CD8-positive, alpha-beta memory T cell (primary cell): Measurements from ENCODE around the gene TSPAN3. TPM values are rescaled to one million over a fixed set of nuclear protein-coding genes. Genes with fewer than 3 reads are reported as not detected.

Experiments used
- CTCF ChIA-PET: fragments of 350-600 bp; sonication (Branson Sonifier 250); formaldehyde crosslinking; loops from one replicate; lab custom pipeline; 2021; ENCODE audit warnings: antibody characterized with exemption; lab: Charles Lee
- POLR2A ChIA-PET: fragments of 350-600 bp; sonication (Branson Sonifier 250); formaldehyde crosslinking; loops from one replicate; lab custom pipeline; 2021; ENCODE audit warnings: antibody characterized with exemption; lab: Charles Lee
- DNase-seq, 5 donors: peaks; one replicate each; pipeline versions ENCODE4 v3.0.0 to v3.0.0-alpha.2; 2020 to 2022; ENCODE audit warnings: mixed read lengths in 1 of 5
- H3K27ac ChIP-seq: one replicate; pipeline ENCODE4 v1.7.0; 2013; ENCODE audit warnings: low read depth, mild to moderate bottlenecking, low read length, moderate library complexity
- H3K27me3 ChIP-seq: 2 replicates; pipeline ENCODE4 v1.7.0; 2013; ENCODE audit warnings: low read length, mild to moderate bottlenecking; ENCODE audit not compliant: insufficient read depth, poor library complexity, severe bottlenecking
- H3K36me3 ChIP-seq: 2 replicates; pipeline ENCODE4 v1.7.0; 2013; ENCODE audit warnings: mild to moderate bottlenecking, low read length, moderate library complexity; ENCODE audit not compliant: insufficient read depth
- H3K4me1 ChIP-seq: 2 replicates; pipeline ENCODE4 v1.7.0; 2013; ENCODE audit warnings: mild to moderate bottlenecking, low read length, moderate library complexity; ENCODE audit not compliant: insufficient read depth
- H3K4me3 ChIP-seq: 2 replicates; pipeline ENCODE4 v1.7.0; 2013; ENCODE audit warnings: mild to moderate bottlenecking, low read length
- H3K9me3 ChIP-seq: 2 replicates; pipeline ENCODE4 v1.7.0; 2013; ENCODE audit warnings: mild to moderate bottlenecking, low read length
- H3K27ac Mint-ChIP-seq, 8 donors: one replicate each; pipeline ENCODE4 v1.8.0; 2020 to 2021; ENCODE audit warnings: mixed read lengths in 8 of 8, mild to moderate bottlenecking in 6 of 8, inconsistent platforms in 3 of 8, moderate library complexity in 3 of 8
- H3K27me3 Mint-ChIP-seq, 2 donors: one replicate each; pipeline ENCODE4 v1.8.0; 2020 to 2021; ENCODE audit warnings: mixed read lengths in 2 of 2, mild to moderate bottlenecking in 1 of 2, moderate library complexity in 1 of 2
- H3K36me3 Mint-ChIP-seq, 3 donors: one replicate each; pipeline ENCODE4 v1.8.0; 2020 to 2021; ENCODE audit warnings: mixed read lengths in 3 of 3, inconsistent platforms in 1 of 3, mild to moderate bottlenecking in 1 of 3
- H3K4me1 Mint-ChIP-seq, 3 donors: one replicate each; pipeline ENCODE4 v1.8.0; 2020 to 2021; ENCODE audit warnings: mixed read lengths in 3 of 3, inconsistent platforms in 1 of 3, mild to moderate bottlenecking in 1 of 3
- H3K4me3 Mint-ChIP-seq, 7 donors: one replicate each; pipeline ENCODE4 v1.8.0; 2020 to 2021; ENCODE audit warnings: mixed read lengths in 7 of 7, mild to moderate bottlenecking in 6 of 7, moderate library complexity in 4 of 7, inconsistent platforms in 2 of 7
- H3K9me3 Mint-ChIP-seq, 5 donors: one replicate each; pipeline ENCODE4 v1.8.0; 2020 to 2022; ENCODE audit warnings: mixed read lengths in 5 of 5, mild to moderate bottlenecking in 3 of 5, moderate library complexity in 2 of 5, inconsistent platforms in 1 of 5
- polyA plus RNA-seq: library from polyadenylated mRNA; unstranded; fragments of 300-500 nt; fragmentation: Illumina TruSeq; gene quantifications from one replicate; pipeline ENCODE4 v1.2.3, GENCODE V29; 2021
- total RNA-seq, 2 experiments: library from RNA; stranded (reverse); gene quantifications; one replicate each; pipeline ENCODE4 v1.2.3, GENCODE V29; 2021

TSPAN3 gene
- total and polyA plus RNA-seq, 3 experiments from 2014 or later = 45.2 to 60.5 (median 59.3) TPM

DNA sequence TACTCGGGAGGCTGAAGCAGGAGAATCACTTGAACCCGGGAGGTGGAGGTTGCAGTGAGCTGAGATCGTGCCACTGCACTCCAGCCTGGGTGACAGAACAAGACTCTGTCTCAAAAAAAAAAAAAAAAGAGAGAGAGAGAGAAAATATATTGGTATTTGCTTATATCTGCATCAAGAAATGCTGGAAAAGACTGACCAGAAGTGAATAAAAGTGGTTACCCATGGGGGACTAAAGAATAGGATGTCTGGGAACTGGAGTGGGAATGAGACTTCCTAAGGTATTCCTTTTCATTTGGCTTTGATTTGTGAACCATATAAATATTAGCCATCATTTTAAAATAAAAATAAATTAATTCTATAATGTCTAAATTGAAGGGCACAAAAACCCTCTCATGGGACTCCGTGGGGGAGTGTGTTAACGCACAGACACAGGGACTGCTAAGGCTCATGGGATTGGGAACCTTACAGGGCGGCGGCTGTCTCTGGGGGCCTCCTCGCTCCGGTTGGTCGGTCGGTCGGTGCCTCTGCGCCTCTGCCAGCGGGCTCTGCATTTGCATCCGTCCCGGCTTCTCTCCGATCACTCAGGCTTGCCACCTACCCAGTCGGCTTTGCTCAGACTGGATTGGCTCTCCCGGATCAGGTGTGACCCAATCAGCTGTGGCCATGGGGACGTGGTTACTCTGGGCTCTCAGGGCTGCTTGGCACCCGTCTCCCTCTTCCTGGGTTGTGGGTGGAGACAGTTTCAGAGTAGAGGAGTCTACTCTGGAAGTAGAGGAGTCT, 12.7 kb upstream of the TSPAN3 start:
- peak; percentile 25 to 69 (median 53) for DNase-seq
- Mint-ChIP-seq H3K27ac (peak overlapping the region in 6 of 8 donors; percentile 21 to 77 (median 56)), H3K27me3 (no peaks in the 10 kb centered on the region), H3K4me1 (peaks cover 16 to 20% (median 17%) of the 10 kb centered on the region in 3 donors), H3K36me3 (no peaks in the 10 kb centered on the region), H3K4me3 (peak overlapping the region; percentile 67 to 84 (median 75)), H3K9me3 (no peaks in the 10 kb centered on the region)
- H3K9me3 ChIP-seq = no peaks in the 10 kb centered on the region
- H3K27me3 ChIP-seq = no peaks in the 10 kb centered on the region
- no peak overlapping the region for H3K4me3 ChIP-seq
- no peaks in the 10 kb centered on the region for H3K36me3 ChIP-seq
- H3K27ac ChIP-seq = no peak overlapping the region
- CTCF ChIA-PET = no interaction called here
- peaks cover 7% of the 10 kb centered on the region for H3K4me1 ChIP-seq
- POLR2A ChIA-PET = no interaction called here

DNA sequence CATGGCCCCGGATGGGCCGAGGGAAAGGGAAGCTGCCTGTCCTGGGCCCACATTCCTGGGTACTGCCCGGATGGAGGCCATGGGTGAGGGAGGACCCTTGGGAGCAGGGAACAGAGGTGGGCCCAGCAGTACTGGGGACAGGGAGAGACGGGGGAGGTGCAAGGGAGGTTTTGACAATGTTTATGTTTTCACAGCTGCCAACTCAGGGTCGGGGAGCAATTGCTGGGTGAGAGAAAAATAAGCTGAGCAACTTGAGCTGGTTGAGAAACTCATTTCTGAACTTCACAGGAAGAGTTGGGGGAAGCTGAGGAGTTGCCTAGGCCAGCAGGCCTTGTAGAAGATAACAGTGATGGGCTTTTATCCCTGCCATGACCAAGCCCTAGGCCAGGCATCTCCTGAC, 11.1 kb upstream of the TSPAN3 start:
- Histone ChIP-seq H3K36me3 (no peaks in the 10 kb centered on the region), H3K4me1 (peaks cover 7% of the 10 kb centered on the region), H3K9me3 (no peaks in the 10 kb centered on the region), H3K4me3 (no peak overlapping the region), H3K27ac (no peak overlapping the region), H3K27me3 (no peaks in the 10 kb centered on the region)
- Mint-ChIP-seq H3K4me1 (peaks cover 16 to 20% (median 17%) of the 10 kb centered on the region in 3 donors), H3K9me3 (no peaks in the 10 kb centered on the region), H3K27ac (no peak overlapping the region), H3K4me3 (no peak overlapping the region), H3K36me3 (no peaks in the 10 kb centered on the region), H3K27me3 (no peaks in the 10 kb centered on the region)
- no peak for DNase-seq
- ChIA-PET POLR2A (no interaction called here), CTCF (no interaction called here)

DNA sequence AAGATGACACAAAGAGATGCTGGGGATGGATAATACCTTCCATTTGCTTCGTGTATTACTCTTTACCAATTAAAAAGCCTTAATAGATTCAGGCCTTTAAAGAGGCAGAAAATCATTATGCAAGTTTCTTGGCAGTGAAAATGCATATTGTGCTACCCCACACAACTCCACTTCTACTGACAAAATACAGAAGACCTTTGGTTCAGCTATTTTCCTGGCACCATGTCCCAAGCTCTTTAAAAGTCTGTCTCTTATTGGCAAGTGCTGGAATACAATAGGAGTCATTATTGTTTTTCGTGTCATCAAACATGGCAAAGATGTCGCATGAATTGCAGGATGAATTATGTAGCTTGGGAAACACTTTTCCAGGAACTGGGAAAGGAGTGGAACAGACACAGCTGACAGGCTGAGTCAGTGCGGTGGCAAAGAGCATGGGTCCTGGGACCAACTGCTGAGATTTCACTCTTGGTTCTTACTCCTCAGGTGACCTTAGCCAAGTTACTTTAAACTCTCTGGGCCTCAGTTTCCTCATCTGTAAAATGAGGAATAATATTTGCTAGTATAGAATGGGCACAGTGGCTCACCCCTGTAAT, 5.5 kb upstream of the TSPAN3 start:
- Mint-ChIP-seq H3K4me1 (peaks cover 6 to 8% (median 7%) of the 10 kb centered on the region in 3 donors), H3K27me3 (peaks cover 4% of the 10 kb centered on the region in 2 donors), H3K36me3 (no peaks in the 10 kb centered on the region), H3K27ac (no peak overlapping the region), H3K9me3 (no peaks in the 10 kb centered on the region), H3K4me3 (no peak overlapping the region)
- no peak overlapping the region for H3K27ac ChIP-seq
- no peak for DNase-seq
- no peak overlapping the region for H3K4me3 ChIP-seq
- H3K36me3 ChIP-seq = no peaks in the 10 kb centered on the region
- POLR2A ChIA-PET = no interaction called here
- H3K4me1 ChIP-seq = peaks cover 3% of the 10 kb centered on the region
- CTCF ChIA-PET = no interaction called here
- H3K27me3 ChIP-seq = no peaks in the 10 kb centered on the region
- H3K9me3 ChIP-seq = no peaks in the 10 kb centered on the region

DNA sequence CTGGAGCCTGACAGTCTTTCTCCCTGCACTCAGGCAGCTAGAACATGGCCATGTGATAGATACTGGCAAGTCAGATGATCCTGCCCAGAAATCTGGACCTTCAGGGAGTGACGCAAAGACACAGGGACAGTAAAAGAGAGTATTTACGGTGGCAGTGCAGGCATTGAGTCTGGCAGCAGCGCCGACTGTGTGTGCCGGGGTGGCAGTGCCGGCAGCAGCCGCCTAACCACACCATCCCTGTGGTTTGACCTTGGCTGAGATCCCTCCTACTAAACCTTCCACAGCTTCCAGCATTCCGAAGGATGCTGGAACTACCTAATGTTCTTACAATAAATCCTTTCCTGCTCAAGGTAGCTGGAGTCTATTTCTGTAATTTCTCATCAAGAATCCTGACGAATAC, 4.6 kb upstream of the TSPAN3 start:
- peaks cover 11 to 13% (median 12%) of the 10 kb centered on the region in 3 donors for H3K4me1 Mint-ChIP-seq
- no peaks in the 10 kb centered on the region for H3K9me3 Mint-ChIP-seq
- H3K4me3 Mint-ChIP-seq = no peak overlapping the region
- H3K36me3 Mint-ChIP-seq = peaks cover 0 to 1% (median 0%) of the 10 kb centered on the region in 3 donors
- Histone ChIP-seq H3K4me3 (no peak overlapping the region), H3K4me1 (peaks cover 7% of the 10 kb centered on the region), H3K27me3 (no peaks in the 10 kb centered on the region), H3K27ac (no peak overlapping the region), H3K36me3 (no peaks in the 10 kb centered on the region), H3K9me3 (no peaks in the 10 kb centered on the region)
- ChIA-PET CTCF (no interaction called here), POLR2A (no interaction called here)
- peaks cover 4% of the 10 kb centered on the region in 2 donors for H3K27me3 Mint-ChIP-seq
- no peak for DNase-seq
- no peak overlapping the region for H3K27ac Mint-ChIP-seq

DNA sequence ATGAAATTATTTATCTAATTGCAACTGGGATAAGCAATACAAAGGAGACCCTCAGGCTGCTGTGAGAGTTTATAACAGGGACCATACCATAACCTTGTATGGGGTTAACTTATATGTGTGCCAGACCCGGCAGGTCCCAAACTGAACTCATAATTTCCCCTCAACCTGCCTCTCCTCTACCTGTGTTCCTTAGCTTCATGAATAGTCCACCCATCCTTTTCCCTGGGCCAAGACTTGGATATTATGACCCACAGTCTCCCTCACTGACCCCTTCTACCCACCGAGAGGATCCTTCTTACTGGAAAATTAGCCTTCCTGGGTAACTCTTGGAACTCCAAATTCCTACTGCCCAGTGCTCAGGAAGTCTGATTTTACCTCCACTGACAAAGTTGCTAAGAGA, 3.4 kb upstream of the TSPAN3 start:
- CTCF ChIA-PET = no interaction called here
- Histone ChIP-seq H3K4me3 (no peak overlapping the region), H3K27ac (no peak overlapping the region), H3K36me3 (no peaks in the 10 kb centered on the region), H3K27me3 (no peaks in the 10 kb centered on the region), H3K4me1 (peaks cover 14% of the 10 kb centered on the region), H3K9me3 (no peaks in the 10 kb centered on the region)
- Mint-ChIP-seq H3K36me3 (peaks cover 0 to 5% (median 0%) of the 10 kb centered on the region in 3 donors), H3K27me3 (peaks cover 4 to 7% of the 10 kb centered on the region in 2 donors), H3K9me3 (peaks cover 0 to 2% (median 0%) of the 10 kb centered on the region in 5 donors), H3K4me3 (peak overlapping the region in 1 of 7 donors; percentile 54), H3K27ac (no peak overlapping the region), H3K4me1 (peaks cover 17 to 22% (median 20%) of the 10 kb centered on the region in 3 donors)
- POLR2A ChIA-PET = no interaction called here
- DNase-seq = no peak

DNA sequence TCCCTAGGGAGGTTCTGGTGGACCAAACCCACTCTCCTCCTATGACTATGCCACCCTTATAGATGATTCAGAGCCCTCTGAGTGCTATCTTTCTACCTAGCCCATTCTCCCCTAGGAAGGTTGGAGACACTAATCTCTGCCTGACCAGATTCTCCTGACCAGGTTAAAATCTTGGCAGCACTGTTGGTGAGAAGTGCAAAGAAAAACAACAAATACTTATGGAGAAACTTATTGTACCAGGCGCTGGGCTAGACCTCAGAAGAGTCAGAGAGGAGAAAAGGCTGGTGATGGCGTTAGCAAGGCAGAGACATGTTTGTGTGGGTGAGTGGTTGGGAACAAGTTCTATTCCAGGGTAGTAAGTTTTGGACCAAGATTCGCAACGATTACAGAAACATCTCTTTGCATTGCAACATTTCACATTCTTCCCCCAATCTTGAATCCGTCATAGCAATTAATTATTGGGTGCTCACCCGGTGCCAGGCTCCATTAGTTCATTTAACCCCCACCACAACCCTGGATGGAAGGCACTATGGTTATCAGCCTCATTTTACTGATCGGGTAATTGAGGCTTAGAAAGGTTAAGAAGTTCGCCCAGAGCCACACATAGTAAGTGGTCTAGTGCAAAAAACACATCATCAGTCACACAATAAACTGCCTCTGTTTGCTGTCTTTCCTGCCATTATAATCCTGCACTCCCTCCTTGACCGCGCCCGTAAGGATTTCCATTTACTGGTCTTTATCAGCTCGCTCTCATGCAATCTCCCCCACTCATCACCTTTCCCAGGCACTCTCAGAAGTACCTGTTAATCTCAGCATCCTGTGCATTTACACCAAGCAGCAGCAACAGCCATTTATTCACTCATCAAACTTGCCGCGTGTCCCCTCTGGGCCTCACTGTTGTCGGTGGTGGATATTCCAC, 655 bp upstream of the TSPAN3 start:
- no peak for DNase-seq
- CTCF ChIA-PET = interaction anchor here (1.0 kb wide), 1 partner anchor 11 kb away, joined by 3 read pairs; no protein-coding TSS in a partner anchor
- peak overlapping the region in 7 of 8 donors; percentile 54 to 89 (median 81) for H3K27ac Mint-ChIP-seq

DNA sequence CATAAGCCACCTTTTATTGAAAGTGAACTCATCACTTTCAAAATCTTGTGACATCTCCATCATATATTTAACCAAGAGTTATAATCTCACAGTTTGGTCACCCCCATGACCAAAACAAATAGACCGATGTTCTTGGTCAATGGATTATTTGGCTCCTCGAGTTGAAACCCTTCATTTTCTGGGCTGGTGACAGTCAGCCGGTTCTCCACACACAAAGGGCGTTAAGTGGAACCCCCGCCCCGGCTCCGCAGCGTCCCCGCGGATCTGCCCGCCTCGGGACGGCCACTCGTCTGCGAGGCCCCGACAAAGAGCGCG, 772 bp downstream of the TSPAN3 start:
- Mint-ChIP-seq H3K36me3 (peaks cover 0 to 5% (median 0%) of the 10 kb centered on the region in 3 donors), H3K27ac (peak overlapping the region; percentile 9 to 75 (median 53)), H3K9me3 (peaks cover 0 to 2% (median 0%) of the 10 kb centered on the region in 5 donors), H3K4me3 (peak overlapping the region; percentile 80 to 91 (median 85)), H3K27me3 (peaks cover 0 to 8% of the 10 kb centered on the region in 2 donors), H3K4me1 (peaks cover 20 to 37% (median 36%) of the 10 kb centered on the region in 3 donors)
- POLR2A ChIA-PET = no interaction called here
- CTCF ChIA-PET = no interaction called here
- Histone ChIP-seq H3K27ac (no peak overlapping the region), H3K4me3 (peak overlapping the region; percentile 76), H3K4me1 (peaks cover 14% of the 10 kb centered on the region), H3K36me3 (no peaks in the 10 kb centered on the region), H3K9me3 (no peaks in the 10 kb centered on the region), H3K27me3 (no peaks in the 10 kb centered on the region)
- no peak for DNase-seq

More for the DNA sequence above, 655 bp upstream of the TSPAN3 start:
- Mint-ChIP-seq H3K36me3 (peaks cover 0 to 5% (median 0%) of the 10 kb centered on the region in 3 donors), H3K4me3 (peak overlapping the region; percentile 80 to 97 (median 84)), H3K4me1 (peaks cover 20 to 37% (median 34%) of the 10 kb centered on the region in 3 donors), H3K9me3 (peaks cover 0 to 2% (median 0%) of the 10 kb centered on the region in 5 donors), H3K27me3 (peaks cover 4 to 8% of the 10 kb centered on the region in 2 donors)
- POLR2A ChIA-PET = interaction anchor here (0.8 to 1.1 kb wide), 4 partner anchors 11 to 140 kb away, joined by 3 to 7 read pairs (median 4); partner anchors contain the start of gene RCN2
- peak overlapping the region; percentile 33 for H3K4me3 ChIP-seq
- no peaks in the 10 kb centered on the region for H3K36me3 ChIP-seq
- H3K9me3 ChIP-seq = no peaks in the 10 kb centered on the region
- no peaks in the 10 kb centered on the region for H3K27me3 ChIP-seq
- H3K4me1 ChIP-seq = peaks cover 14% of the 10 kb centered on the region
- no peak overlapping the region for H3K27ac ChIP-seq
